ENCODE data around the gene TMEM106B.
A peak's percentile ranks its signal among the peaks of the same experiment; 100 is the strongest.

Gene TMEM106B

DNA sequence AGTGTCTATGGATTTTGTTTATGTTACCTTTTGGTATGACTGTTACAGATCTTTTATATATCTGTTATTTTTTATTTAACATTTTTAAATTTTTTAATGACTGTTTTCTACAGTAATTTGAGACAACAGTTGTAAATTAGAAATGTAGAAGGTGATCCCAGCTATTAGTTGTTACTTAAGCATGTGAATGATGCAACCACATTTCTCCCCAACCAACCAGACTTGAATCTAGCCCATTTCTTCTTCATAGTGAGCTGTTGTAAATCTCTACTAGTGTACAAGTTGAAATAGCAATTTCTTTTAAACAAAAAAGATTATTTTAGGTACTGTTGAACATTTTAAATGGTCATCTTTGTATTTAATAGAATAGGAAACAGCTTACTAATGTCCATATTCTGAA is 18.0 kb downstream of the TMEM106B start:
- no peak for DNase-seq

DNA sequence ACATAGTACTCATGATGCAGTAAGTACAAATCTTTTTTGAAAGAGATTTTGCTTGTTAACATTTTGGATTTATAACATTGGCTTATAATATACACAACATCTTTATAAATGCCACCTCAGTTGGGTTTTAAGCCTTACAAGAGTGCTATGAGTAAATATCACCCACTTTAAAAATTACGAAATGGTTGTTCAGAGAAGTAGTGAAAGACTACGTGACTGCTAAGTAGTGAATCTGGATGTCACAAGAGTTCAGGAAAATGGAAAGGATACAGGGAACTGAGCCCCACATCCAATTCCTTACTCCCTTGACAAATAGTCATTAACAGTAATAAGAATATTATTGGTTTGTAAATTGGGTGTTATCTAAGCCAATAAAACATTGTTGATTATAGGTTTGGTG is 20.0 kb downstream of the TMEM106B start:
- no peak for DNase-seq

DNA sequence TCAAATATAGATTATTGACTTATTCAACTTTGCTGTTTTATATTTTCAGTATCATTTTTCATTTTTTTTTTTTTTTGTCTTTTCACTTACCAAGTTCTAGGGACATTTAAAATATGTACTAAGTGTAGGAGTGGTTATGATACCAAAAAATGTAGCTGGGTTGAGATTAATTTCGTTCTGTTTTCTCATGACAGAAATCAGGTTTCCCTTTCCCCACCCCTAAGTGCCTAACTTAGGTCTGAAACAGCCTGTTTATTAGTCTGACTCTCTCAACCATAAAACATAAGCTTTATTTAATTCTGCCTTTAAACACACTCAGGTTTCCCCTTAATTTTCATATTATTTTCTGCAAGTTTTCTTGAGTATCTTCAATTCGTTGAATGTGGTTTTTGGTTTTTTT is 22.1 kb downstream of the TMEM106B start:
- no peak for DNase-seq

DNA sequence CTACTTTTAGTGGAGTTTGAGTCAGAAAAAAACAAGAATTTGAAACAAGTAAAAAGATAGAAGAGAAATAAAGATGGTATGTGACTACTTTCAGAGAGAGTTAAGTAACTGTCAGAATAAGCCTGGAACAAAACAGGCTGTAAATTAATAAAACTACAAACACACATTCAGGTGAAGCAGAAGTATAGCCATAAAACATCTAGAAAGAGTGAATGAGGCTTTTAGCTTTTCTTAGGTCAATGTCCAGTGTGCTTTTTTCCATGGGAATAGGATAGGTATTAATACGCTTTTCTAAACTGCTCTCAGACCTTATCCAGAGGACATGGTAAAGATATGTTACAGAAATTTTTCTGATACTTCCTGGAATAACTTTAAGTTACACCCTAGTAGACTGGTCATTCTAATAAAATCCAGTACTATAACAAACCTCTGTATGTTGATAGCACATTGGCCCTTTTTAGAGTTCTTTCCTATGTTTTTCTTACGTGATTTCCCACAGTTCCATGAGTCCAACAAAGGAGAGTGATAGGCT is 23.3 kb downstream of the TMEM106B start:
- no peak for DNase-seq

DNA sequence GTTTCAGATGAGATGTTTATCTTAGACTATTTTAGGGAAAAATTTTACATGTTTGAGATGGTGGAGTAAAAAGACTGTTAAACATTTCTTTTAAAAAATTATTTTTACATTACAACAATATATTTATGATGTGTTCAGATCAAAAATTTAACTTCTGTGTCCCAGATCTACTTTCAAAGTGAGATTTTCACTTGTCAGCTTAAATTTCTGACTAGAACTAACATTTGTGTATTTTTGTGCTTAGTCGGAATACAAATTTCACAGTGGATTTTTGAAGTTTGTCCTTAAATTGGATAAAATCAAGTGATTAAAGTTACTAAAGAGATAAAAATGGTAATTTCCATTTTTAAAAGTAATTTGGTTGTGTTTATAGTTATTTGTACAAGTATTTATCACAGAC is 24.9 kb downstream of the TMEM106B start:
- DNase-seq, result no peak

DNA sequence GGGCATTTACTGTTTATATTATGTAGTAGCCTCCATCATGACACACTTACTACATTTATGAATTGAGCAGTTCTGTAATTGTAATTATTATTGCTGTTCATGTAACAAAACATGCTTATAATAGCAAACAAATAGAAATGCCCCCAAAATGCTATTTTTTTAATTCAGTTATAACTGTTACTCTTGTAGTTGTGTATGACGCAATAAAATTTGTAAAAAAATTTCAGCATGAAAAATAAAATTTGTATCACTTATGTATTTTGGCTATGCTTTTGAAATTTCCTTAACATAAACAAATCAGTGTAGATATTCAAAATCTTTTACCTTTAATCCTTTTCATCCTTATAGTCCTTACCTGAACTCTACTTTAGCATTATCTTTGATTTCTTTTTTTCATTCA is 25.9 kb downstream of the TMEM106B start:
- no peak for DNase-seq

DNA sequence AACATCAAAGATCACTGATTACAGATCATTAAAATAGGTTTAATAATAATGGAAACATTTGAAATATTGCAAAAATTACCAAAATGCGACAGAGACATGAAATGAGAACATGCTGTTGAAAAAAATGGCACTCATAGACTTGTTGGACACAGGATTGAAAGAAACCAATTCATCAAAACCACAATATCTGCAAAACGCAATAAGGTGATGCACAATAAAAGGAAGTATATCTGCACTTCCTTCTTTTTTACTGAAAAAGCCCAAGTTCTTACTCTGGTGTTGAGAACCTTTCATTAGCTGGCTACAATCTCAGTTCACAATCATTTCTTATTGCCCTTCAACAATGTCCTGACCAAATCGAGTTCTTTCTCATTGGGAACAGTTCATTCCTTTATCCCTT is 28.7 kb downstream of the TMEM106B start:
- DNase-seq, result no peak

DNA sequence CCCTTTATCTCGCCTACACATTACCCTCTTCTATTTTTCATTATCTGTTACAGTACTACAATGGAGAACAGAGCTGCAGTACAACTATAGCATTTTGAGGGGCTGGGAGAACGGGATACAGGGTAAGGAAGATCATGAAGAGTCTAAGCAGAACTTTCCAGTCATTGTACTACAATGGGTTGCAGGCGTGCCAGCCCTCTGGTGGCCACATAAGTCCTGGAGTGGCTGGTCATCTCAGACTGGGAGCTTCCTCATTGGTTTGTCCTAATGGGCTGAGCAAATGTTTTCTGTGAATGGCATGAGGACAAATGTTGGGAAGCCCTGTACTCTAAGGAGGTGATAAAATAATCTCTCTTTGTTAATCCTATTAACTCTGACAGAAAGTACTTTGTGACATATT is 33.0 kb downstream of the TMEM106B start:
- peak; percentile 39 for DNase-seq

DNA sequence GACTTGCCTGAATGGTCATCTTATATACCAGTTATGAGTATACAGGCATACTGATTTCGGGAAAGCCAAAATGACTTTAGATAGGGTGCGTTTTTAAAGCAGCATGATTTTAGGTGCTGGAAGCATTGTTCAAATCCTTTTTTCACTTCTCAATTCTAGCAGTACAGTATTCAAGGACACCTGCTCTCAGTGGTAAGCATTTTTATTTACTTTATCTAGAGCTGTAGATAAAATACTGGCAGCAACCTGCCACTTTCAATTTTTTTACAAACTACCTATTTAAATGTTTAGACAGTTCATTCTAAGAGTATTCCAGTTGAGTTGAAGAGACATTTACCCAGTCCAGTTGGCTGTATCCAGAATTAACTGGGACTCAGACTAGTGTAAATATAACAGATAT is 33.6 kb downstream of the TMEM106B start:
- no peak for DNase-seq

DNA sequence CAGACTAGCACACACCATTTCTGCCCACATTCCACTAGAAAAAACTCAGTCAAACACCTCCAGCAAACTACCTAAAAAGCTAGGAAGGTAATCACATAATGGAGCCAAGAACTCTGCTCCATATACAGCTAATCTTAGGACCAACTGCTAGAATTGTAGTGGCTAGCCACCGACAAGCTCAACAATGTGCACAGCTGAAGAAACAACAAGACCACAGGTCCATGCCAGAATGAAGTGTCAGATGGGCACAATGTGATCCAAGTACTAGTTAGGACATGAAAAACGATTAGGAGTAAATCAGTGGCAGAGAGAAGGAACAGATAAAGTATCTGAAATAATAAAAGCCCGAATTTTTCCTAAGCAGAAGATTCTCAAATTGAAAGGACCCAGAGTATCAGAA is 38.6 kb downstream of the TMEM106B start:
- no peak for DNase-seq

DNA sequence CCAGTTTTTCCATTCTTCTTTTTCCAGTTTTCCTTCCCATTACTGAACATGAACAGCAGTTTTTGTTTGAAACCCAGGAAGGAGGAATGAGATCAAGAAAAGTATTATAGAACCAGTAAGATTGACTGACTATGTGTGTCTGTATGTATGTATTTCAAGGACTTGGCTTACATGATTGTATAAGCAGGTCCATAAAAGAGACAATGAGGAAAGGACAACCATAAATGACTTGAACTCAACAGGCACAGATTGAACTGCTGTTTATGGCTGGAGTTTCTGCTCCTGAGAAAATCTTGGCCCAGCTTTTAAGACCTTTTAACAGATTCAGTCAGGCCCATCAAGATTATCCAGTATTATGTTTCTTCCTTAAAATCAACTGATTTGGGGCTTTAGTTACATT is 39.1 kb downstream of the TMEM106B start:
- no peak for DNase-seq

DNA sequence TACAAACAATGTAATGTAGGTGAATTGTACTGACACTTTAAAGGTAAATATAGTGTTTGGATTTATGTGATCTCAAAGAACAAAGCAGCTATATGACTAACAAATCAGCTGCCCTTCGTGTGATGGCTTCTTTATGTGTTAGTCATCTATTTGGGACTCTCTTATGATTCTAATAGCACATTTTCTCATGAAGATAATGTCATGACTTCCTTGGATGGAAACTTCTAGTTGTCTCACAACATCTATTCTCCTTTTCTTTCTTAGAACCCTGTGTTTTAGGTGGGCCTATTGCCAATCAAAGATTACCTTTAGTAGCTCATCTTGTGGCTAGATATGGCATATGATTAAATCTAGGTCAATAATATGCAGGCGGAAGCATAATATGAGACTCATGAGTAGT is 45.0 kb downstream of the TMEM106B start:
- DNase-seq, result no peak

DNA sequence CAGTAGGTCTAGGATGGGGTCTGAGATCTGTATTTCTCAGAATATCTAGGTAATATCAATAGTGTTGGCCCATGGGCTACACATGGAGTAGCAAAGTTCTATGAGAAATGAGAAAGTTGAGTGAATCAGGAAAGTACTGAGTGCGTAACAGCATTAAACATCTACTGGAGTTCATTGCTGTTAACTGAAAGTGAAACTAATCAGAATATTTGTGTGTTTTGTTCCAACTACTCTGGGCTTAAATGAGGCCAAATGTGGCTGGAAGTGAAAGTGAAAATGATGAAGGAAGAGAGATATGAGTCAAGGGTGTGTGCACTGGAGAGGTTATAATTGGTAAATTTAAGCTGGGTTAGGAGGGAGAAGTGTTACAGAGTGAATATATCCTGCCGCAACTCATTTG is 46.5 kb downstream of the TMEM106B start:
- peak; percentile 83 for DNase-seq

DNA sequence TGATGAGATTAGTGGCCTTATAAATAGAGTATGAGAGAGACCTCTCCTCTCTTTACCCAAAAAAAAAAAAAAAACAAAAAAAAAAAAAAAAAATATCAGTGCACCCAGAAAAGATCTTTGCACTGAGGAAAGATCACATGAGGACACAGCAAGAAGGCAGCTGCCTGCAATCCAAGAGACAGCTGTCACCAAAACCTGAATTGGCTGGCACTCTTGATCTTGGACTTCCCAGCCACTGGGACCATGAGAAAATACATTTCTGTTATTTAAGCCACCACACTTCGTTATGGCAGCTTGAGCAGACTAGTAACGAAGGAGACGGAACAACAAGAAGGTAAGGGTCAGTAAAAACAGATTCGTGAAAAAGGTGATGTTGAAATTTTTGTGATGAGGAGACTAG is 47.0 kb downstream of the TMEM106B start:
- no peak for DNase-seq

DNA sequence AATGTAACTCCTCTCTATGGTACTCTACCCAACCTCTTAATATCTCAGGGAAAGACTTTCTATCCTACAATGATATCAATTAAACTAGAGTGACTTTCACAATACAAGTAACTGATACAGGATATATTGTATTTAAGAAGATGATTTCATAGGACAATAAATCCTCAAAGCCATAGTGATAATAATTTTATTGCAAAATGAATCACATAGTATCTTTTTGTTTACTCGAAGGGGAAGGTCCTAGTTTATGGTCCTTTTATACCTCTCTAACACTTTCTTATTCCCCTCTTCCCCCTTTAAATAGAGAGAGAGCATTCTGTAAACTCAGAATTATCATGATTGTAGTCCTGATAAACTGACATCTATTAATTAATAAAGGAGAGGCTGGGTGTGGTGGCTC is 56.4 kb downstream of the TMEM106B start:
- DNase-seq, result no peak

DNA sequence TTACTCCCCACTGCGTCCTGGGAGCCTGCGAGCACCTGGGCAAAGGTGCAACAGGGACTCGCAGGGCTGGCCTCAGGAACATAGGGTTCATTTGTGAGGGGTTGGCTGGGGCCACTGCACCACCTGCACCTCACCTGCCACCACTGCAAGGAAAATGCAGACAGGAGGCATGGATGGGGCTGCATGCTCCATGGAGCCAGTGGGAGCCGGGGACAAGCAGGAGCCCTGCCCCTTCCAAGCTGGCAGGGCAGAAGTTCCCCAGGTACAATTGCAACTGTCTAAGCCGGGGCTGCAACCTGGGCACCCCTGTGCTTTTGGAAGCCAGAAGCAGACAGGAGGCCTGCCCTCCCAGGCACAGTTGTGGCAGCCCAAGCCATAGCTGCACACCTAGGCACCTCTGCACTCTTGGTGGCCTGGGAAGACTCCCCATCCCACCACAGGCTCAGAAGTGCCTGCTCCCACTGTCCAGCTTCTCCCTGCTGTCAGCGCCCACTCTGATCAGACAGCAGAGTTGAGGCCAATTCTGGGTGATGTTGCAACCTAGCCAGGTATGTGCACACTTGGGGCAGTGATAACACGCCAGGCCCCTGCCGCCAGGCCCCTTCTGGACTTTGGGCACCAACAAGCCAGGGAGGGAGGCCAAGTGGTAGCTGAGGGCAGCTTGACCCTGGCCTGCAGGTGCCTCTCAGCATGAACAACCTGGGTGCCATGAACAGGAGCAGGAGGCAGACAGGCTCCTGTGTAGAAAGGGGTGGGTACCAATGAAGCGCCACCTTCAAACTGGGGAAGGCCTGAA is 58.2 kb downstream of the TMEM106B start:
- no peak for DNase-seq

DNA sequence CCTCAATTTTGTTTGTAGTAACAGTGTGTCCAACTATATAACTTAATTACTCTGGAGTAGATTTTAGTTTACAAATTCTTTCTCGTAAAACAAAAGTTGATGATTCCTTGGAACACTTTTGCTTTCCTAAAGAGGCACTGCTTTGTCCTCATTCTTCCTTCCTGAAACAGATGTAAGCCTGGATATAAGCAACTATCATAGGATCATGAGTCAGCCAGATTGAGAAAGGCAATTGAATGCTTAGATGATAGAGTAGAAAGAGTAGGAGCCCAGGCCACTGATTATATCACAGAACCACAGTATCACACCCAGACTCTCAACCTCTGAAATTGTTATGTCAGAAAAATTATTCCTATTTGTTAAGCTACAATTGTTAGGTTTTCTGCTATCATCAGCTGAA is 69.9 kb downstream of the TMEM106B start:
- DNase-seq, result no peak

DNA sequence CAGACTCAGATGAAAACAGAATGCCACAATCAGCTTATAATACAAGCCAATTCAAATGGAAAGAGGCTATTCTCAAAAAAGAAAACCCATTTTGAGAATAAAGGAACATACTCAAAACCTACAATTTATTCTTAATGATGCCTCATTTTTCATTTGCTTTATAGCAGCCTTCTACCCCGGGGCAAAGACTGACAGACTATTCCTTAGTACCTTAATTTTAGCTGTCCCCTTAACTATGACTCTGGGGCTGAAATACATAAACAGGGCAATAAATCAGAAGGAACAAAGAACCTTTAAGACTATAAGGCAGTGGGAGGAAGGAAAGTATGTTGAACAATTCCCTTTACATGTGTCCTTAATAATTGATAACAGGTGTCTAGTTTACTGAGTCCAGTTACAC is 76.8 kb downstream of the TMEM106B start:
- no peak for DNase-seq

DNA sequence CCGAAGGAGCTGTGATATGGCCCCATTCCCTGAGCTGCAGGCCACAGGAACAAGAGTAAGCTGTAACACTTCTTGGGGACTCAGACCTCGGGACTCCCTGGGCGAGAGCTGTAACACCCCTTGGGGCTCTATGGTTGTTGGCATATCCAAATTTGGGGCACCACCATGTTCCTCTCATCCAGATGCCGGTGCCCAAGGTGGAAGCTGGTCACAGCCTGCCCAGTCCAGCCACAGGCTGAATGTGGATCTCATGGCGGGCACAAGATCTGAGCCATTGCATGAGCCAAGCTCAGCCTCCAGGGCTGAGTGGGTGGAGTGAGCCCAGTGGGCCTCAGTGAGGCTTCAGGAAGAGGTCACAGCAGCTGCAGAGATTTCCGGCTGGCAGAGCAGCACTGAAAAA is 78.9 kb downstream of the TMEM106B start:
- no peak for DNase-seq

DNA sequence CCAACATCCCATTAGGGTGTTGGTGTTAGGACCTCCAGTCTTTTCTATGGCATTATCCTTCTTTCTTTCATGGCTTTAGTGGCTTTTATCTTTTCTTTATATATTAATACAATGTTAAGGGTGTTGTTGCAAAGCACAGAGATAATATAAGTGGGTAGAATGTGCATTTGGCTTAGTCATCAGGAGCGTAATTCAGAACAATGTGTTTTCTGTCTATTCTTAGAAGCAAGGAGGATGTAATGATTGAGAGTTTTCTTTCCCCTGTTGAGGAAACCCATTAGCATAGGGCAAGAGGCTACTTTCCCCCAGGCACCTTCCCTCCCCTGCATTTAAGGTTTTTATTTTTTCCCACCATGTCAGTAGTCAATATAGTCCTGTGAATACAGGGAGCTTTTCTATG is 79.7 kb downstream of the TMEM106B start:
- no peak for DNase-seq

DNA sequence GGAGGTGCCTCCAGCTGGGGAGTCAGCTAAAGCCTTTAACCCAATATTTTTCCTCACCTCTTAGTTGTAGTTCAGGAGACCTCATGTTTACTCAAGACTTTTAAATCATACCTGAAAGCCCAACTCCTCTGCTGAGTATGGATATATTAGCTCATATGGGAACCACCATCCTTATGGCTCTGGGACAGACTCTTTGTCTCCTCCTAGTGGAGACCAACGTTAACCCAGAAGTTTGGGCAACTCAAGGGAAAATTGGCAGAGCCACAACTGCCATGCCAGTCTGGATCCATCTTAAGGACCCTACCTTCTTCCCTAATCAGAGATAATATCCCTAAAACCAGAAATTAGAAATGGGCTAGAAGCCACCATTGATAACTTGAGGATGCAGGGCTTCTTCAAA is 80.8 kb downstream of the TMEM106B start:
- peak; percentile 21 for DNase-seq
